Activated CD8-positive, alpha-beta T cell treated with anti-CD3 and anti-CD28 coated beads, Interleukin-2, amount 10 ng/mL, durations not matched to agents 7 days and 5 days (primary cell): ENCODE measurements around the gene PPP1R2. TPM values are rescaled to one million over a fixed set of nuclear protein-coding genes. Genes with fewer than 3 reads are reported as not detected.

Source experiments
- total RNA-seq, 2 experiments: library from RNA; stranded (reverse); gene quantifications; one replicate each; pipeline ENCODE4 v1.2.3, GENCODE V29; 2021

The PPP1R2 gene
- total RNA-seq, 2 experiments from 2014 or later, result 72.0 to 72.6 TPM

Other genes starting within 250 kb of the PPP1R2 start
- 10 to 100 TPM; 69.7 to 74.2 TPM for gene ACAP2, start 100.3 kb downstream of the PPP1R2 start, total RNA-seq
- not detected for gene APOD, start 40.6 kb upstream of the PPP1R2 start, total RNA-seq
- gene MUC20, start 177.7 kb upstream of the PPP1R2 start, total RNA-seq, result 1 to 10 TPM in 1 of 2 experiments, under 1 TPM in 1; 0.53 to 1.7 TPM